GM12872 (cell line): ENCODE measurements around the gene CD44.

Source experiments
- TF ChIP-seq, protein P1 (sequence below): IDR thresholded peaks from 3 replicates; pipeline ENCODE4 v1.5.1; 2011; ENCODE audit warnings: low read depth, mild to moderate bottlenecking, low read length, moderate library complexity; ENCODE audit not compliant: insufficient read depth

The CD44 gene

DNA sequence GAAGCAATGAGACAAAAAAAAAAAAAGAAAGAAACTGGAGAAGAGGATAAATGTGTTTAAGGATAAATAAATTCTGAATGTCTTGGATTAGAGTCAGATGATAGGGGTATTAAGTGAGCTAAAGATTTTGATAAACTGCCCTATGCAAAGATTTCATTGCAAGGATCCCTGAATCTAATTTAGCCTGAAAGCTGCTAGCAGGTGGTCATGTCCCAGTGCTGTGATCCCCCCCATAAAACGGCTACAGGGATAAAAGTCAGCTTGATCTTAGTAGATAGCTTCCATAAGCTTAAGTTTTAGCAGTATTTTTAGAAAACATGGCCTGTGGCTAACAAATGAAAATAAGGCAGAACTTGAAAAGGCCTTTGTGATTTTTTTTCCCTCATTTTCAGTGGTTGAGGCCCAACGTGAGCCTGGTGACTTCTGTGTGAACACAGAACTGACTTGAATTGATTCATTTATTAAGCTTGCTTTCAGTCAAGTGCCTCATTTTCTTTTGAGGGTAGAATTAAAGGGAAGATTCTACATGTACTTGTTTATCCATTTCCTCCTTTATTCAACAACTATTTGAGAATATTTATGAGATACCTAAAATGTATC is 44.5 kb downstream of the CD44 start:
- TF ChIP-seq, protein P1, sequence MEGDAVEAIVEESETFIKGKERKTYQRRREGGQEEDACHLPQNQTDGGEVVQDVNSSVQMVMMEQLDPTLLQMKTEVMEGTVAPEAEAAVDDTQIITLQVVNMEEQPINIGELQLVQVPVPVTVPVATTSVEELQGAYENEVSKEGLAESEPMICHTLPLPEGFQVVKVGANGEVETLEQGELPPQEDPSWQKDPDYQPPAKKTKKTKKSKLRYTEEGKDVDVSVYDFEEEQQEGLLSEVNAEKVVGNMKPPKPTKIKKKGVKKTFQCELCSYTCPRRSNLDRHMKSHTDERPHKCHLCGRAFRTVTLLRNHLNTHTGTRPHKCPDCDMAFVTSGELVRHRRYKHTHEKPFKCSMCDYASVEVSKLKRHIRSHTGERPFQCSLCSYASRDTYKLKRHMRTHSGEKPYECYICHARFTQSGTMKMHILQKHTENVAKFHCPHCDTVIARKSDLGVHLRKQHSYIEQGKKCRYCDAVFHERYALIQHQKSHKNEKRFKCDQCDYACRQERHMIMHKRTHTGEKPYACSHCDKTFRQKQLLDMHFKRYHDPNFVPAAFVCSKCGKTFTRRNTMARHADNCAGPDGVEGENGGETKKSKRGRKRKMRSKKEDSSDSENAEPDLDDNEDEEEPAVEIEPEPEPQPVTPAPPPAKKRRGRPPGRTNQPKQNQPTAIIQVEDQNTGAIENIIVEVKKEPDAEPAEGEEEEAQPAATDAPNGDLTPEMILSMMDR, result no peak

GRCh38 chr11:35185696-35186095 is 46.7 kb downstream of the CD44 start:
- TF ChIP-seq, protein P1, result no peak

DNA sequence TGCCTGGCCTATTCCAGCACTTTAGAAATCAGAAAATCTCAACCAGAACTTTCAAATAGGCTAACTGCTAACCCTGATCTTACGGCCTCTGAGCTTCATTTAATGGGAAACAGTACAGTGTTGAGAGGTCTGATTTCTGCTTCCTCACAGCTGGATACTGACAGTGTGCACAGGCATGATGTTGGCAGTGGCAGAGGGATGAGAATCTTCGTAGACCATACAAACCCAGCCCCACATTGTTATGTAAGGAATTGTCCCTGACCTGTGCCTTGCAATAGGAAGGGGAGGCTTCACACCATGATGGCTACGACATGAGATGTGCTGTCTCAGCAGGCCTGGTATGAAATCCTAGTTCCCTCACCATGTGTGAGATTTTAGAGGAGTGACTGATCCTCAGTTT is 49.0 kb downstream of the CD44 start:
- TF ChIP-seq, protein P1, result no peak

DNA sequence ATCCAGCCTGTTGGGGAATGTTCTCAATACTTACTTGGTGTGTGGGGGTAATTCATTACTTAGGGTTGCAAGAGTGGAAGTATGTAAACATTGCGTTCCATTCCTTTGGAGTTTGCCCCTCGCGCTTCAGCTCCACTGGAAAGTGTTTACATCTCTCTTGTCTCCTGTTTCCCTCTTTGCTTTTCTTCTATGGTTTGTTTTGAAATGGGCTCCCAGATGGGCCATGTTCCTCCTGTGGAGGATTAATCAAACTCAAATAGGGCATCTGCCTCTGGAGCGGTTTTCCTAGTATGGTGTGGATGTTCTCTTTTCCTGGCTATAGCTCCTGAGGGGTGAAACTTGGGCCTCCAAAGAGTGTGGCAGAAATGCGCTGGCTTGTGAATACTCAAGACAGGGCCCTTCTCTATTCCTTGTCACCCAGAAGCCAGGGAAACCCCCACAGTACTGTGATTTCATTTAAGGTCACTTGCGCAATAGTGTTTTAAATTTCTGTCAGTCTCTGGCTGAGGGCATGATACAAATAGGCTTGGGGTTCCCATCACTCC is 51.9 kb downstream of the CD44 start:
- TF ChIP-seq, protein P1, result no peak

GRCh38 chr11:35192347-35192746 is 53.4 kb downstream of the CD44 start:
- TF ChIP-seq, protein P1, result no peak

- TF ChIP-seq, protein P1, result no peak
Observed at GRCh38 chr11:35193767-35194166, 54.8 kb downstream of the CD44 start.

- TF ChIP-seq, protein P1, result no peak
Observed at GRCh38 chr11:35197292-35197691, 58.3 kb downstream of the CD44 start.
